Femur (tissue), 1 donor: ENCODE measurements around the gene TRIM38.
"Not testable (repeated sequence)": the region's sequence is repeated elsewhere in the genome, so short reads cannot be mapped to it uniquely, and the experiment has no call there.

Experiments
- DNase-seq: peaks from one replicate; pipeline ENCODE4 v3.0.0-alpha.2; 2017

The TRIM38 gene

GRCh38 chr6:25972902-25973301 is 10.3 kb downstream of the TRIM38 start:
- DNase-seq: no peak

- DNase-seq: no peak
Observed at GRCh38 chr6:25973923-25974555, 11.4 kb downstream of the TRIM38 start.

- no peak for DNase-seq
Observed at GRCh38 chr6:25975923-25976560, 13.4 kb downstream of the TRIM38 start.

GRCh38 chr6:25980935-25981334 is 18.3 kb downstream of the TRIM38 start:
- DNase-seq: no peak

- no peak for DNase-seq
Observed at GRCh38 chr6:25981568-25982263, 19.1 kb downstream of the TRIM38 start.

- no peak for DNase-seq
Observed at GRCh38 chr6:25984265-25984664, 21.7 kb downstream of the TRIM38 start.

- DNase-seq: no peak
Observed at GRCh38 chr6:25987845-25988244, 25.2 kb downstream of the TRIM38 start.

- DNase-seq: no peak
Observed at GRCh38 chr6:25990172-25990873, 27.7 kb downstream of the TRIM38 start.

- peak; percentile 91 for DNase-seq
Observed at GRCh38 chr6:25991785-25992412, 29.3 kb downstream of the TRIM38 start.

- DNase-seq: peak; percentile 97
Observed at GRCh38 chr6:25992413-25993340, 30.1 kb downstream of the TRIM38 start.

- not testable (repeated sequence) for DNase-seq
Observed at GRCh38 chr6:25993341-25993684, 30.7 kb downstream of the TRIM38 start.

GRCh38 chr6:25995507-25995906 is 32.9 kb downstream of the TRIM38 start:
- no peak for DNase-seq

GRCh38 chr6:25997921-25998320 is 35.3 kb downstream of the TRIM38 start:
- no peak for DNase-seq

GRCh38 chr6:25998379-25998778 is 35.8 kb downstream of the TRIM38 start:
- DNase-seq: no peak

GRCh38 chr6:25999225-25999624 is 36.6 kb downstream of the TRIM38 start:
- DNase-seq: not testable (repeated sequence)

GRCh38 chr6:26000366-26001144 is 38.0 kb downstream of the TRIM38 start:
- no peak for DNase-seq

GRCh38 chr6:26003102-26003694 is 40.6 kb downstream of the TRIM38 start:
- DNase-seq: peak; percentile 62

- no peak for DNase-seq
Observed at GRCh38 chr6:26006086-26006939, 43.7 kb downstream of the TRIM38 start.

- not testable (repeated sequence) for DNase-seq
Observed at GRCh38 chr6:26006940-26007305, 44.3 kb downstream of the TRIM38 start.

GRCh38 chr6:26008470-26008869 is 45.9 kb downstream of the TRIM38 start:
- no peak for DNase-seq
